HTR-8/SVneo (cell line): Measurements from ENCODE around the gene MRPL52.
A peak's percentile ranks its signal among the peaks of the same experiment; 100 is the strongest.

Experiments used
- DNase-seq: peaks from one replicate; pipeline ENCODE4 v3.0.0; 2011; ENCODE audit warnings: low spot score, mixed read lengths; ENCODE audit not compliant: insufficient read length
- FAIRE-seq: peaks from 2 replicates; lab custom pipeline; 2011; peaks lifted over from hg19 to GRCh38; lab: Jason Lieb, UNC

The MRPL52 gene

GRCh38 chr14:22875003-22875747, 45.5 kb downstream of the MRPL52 start:
- no peak for FAIRE-seq

DNA sequence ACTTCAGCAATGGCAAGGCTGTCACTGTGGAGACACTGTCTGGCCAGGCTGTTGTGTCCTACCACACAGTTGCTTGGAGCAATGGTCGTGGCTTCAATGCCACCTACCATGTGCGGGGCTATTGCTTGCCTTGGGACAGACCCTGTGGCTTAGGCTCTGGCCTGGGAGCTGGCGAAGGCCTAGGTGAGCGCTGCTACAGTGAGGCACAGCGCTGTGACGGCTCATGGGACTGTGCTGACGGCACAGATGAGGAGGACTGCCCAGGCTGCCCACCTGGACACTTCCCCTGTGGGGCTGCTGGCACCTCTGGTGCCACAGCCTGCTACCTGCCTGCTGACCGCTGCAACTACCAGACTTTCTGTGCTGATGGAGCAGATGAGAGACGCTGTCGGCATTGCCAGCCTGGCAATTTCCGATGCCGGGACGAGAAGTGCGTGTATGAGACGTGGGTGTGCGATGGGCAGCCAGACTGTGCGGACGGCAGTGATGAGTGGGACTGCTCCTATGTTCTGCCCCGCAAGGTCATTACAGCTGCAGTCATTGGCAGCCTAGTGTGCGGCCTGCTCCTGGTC, 46.1 kb downstream of the MRPL52 start:
- no peak for FAIRE-seq

More at GRCh38 chr14:22875003-22875747, 45.5 kb downstream of the MRPL52 start:
- DNase-seq, result no peak

DNA sequence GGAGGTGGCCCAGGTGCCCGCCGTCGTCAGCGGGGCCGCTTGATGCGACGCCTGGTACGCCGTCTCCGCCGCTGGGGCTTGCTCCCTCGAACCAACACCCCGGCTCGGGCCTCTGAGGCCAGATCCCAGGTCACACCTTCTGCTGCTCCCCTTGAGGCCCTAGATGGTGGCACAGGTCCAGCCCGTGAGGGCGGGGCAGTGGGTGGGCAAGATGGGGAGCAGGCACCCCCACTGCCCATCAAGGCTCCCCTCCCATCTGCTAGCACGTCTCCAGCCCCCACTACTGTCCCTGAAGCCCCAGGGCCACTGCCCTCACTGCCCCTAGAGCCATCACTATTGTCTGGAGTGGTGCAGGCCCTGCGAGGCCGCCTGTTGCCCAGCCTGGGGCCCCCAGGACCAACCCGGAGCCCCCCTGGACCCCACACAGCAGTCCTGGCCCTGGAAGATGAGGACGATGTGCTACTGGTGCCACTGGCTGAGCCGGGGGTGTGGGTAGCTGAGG, 47.4 kb downstream of the MRPL52 start:
- FAIRE-seq (no peak), DNase-seq (no peak)

More for the DNA sequence above, 46.1 kb downstream of the MRPL52 start:
- DNase-seq, result no peak

DNA sequence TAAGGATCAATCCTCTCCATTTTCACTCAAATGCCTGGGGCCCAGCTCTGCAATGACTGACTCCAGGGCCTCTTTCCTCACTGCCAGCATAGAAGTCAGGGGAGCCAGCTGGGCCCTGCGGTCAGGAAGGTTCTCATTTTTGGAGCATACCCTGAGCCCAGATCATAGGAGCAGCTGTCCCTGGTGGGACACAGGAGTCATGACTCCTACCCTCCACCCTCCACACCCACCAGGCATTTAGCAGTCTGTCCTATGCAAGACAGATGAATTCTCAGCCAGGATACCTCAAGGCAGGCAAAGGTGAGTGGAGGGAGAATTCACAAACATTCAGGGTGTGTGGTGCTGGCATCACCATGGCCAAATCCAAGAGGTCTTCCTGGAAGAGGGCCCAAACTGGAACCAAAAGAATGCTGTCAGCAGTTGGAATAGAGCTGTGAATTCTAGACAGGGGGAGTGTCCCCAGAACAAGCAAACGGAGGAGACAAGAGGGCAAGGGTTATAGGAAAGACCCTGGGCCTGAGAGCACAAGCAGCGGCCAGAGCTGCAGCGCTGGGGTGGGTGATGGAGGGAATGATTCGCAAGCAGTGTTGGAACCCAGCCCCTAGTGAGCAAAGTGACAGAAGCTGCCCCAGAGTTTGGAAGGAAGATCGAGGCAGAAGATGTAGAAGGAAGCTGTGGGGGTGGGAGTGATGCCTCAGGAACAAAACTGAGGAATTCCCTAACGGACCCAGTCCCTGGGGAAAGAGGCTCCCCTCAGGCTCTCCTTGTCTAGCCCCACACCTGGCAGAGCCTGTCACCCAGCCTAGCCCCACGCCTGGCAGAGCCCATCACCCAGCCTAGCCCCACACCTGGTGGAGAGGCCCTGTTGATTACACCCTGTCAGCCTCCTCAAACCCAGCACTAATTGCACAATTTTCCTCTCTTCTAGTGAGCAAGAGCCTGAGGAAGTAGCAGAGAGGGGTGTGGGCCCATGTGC, 48.9 kb downstream of the MRPL52 start:
- FAIRE-seq (no peak), DNase-seq (no peak)

DNA sequence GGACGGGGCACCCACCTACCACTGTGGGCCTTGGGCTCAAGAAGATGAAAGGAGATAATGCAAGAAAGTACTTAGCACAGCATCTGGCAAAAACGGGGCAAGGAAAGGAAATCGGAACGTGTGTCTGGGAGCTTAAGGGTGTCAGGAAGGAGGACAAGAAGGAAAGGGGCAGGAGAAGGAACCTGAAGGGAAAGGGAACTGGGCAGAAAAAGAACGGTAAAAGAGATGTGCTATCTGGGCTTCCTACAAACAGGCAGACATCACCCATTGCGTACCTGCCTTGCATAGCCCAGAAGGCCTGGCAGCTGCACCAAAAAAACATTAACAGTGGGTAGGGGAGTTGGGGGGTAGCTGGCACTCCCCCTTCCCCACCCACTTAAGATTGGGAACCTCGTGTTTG, 52.4 kb downstream of the MRPL52 start:
- DNase-seq (no peak), FAIRE-seq (no peak)

DNA sequence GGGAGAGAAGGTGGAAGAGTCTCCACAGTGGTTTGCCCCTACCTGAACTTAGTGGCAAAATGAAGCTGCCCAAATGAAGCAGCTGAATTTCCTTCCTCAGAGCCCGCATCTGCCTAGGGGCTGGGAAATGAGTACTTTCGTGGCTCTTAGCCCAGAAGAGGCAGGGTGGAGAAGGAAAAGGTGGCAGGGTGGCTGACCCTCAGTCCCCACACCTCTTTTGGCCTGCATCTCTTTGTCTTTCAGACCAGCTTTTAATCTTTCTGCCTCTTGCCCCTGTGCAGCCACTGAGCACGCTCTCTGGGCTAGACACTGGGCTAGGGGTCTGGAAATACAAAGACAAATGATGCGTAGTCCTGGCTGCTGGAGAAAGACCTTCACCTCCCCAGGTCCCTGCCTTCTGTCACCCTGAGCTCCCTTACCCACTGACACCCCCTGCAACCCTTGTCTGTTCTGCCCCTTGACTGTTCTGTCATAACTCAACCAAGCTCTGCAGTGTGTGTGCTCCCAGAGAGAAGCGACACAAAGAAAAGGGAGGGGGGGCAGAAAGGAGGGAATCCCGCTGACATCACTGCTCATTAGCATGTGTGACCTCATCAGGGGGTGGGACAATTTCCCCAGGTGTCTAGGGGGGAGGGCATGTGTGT, 53.0 kb downstream of the MRPL52 start:
- DNase-seq (peak; percentile 6), FAIRE-seq (no peak)

GRCh38 chr14:22883173-22883976, 53.7 kb downstream of the MRPL52 start, which contains the start of gene REM2:
REM2 (plus strand) TSS chr14:22883222; CDS start chr14:22883288, 66 bp downstream.
- no peak for DNase-seq

GRCh38 chr14:22884076-22884737, 54.5 kb downstream of the MRPL52 start:
- no peak for FAIRE-seq
- no peak for DNase-seq

More at GRCh38 chr14:22883173-22883976, 53.7 kb downstream of the MRPL52 start, which contains the start of gene REM2:
- FAIRE-seq, result no peak
